Hepatic stellate cell (primary cell): ENCODE results near the gene KLHDC4.
"Not testable (repeated sequence)": the region's sequence is repeated elsewhere in the genome, so short reads cannot be mapped to it uniquely, and the experiment has no call there.

Experiments
- DNase-seq: peaks from one replicate; pipeline ENCODE4 v3.0.0; 2011; ENCODE audit warnings: low spot score

The KLHDC4 gene

DNA sequence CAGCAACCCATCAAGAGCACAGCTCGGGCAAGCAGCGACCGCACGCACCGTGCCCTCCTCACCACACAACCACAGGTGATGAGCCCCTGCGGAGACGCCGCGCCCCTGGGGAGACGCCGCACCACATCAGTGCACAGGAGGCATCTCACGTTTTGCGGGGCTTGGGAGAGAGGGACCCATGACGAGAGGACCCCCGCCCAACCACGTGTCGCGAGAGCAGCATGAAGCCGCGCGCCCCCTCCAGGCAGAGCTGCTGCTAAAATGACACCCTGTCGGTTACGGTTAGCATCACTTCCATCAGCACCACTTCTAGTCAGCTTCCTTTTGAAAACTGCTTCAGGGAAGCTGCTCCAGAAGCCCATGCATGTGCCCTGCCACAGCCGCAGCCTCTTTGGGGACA, 45.3 kb downstream of the KLHDC4 start:
- DNase-seq: no peak

DNA sequence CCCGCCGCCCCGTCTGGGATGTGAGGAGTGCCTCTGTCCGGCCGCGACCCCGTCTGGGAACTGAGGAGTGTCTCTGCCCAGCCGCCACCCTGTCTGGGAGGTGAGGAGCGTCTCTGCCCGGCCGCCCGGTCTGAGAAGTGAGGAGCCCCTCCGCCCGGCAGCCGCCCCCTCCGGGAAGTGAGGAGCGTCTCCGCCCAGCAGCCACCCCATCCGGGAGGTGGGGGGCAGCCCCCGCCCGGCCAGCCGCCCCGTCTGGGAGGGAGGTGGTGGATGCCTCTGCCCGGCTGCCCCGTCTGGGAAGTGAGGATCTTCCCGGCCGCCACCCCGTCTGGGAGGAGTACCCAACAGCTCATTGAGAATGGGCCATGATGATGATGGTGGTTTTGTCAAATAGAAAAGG, 47.0 kb downstream of the KLHDC4 start:
- not testable (repeated sequence) for DNase-seq

GRCh38 chr16:87715658-87716057, 50.1 kb downstream of the KLHDC4 start:
- no peak for DNase-seq

- DNase-seq: no peak
Observed at GRCh38 chr16:87715231-87715630, 50.6 kb downstream of the KLHDC4 start.

- DNase-seq: no peak
Observed at GRCh38 chr16:87713451-87714229, 52.1 kb downstream of the KLHDC4 start.

- DNase-seq: no peak
Observed at GRCh38 chr16:87712184-87712762, 53.5 kb downstream of the KLHDC4 start.

- DNase-seq: no peak
Observed at GRCh38 chr16:87710887-87711286, 54.9 kb downstream of the KLHDC4 start.

DNA sequence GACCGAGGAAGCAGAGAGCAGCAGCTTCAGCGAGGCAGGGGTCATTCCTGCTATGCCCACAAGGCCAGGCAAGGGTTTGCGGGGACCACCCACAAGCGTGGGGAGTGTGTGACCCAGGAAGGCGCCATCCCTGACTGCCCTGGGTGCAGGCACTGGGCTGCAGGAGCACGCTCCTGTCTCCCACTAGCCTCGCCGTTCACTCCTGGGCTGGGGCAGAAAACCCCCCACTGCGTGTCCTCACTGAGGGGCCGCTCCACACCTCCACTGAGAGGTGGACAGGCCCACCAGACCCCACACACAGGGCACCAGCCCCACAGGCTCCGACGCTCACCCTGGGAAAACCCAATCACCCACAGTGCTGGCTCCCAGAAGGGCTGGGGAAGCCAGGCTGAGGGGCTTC, 56.1 kb downstream of the KLHDC4 start:
- no peak for DNase-seq

DNA sequence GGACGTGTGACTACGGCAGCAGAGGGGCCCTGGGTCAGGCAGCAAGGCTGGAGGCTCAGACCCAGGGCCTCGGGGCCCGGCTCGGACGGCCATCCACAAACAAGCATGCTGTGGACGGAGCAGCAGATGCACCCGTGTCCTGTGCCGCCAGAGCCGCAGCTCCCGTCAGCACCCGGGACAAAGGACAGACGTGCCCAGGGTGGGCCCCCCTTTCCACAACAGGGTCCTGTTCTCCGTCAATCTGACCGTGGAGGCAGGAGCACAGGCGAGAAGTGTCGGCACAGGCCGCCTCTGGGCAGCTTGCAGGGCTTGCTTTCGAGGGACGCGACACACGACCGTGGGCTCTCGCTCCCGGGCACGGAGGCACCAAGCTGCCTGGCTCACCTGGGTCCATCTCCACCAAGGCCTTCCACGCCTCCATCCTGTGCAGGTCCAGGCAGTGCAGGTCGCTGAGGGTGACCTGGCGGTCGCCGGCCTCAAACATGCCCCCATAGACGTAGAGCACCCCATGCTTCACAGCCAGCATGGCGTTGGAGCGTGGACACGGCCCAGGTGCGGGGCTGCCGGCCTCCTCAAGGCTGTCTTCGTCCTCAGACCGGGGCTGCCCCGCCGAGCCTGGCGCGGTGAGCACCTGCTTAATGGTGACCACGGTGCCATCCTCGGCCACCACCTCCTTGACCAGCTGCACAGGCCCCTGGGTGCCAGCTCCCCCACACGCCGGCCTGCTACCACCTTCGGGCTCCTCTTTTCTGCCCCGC, 56.7 kb downstream of the KLHDC4 start:
- no peak for DNase-seq

- no peak for DNase-seq
Observed at GRCh38 chr16:87707714-87708580, 57.8 kb downstream of the KLHDC4 start.

- no peak for DNase-seq
Observed at GRCh38 chr16:87707097-87707496, 58.7 kb downstream of the KLHDC4 start.

GRCh38 chr16:87706278-87707000, 59.3 kb downstream of the KLHDC4 start:
- no peak for DNase-seq

DNA sequence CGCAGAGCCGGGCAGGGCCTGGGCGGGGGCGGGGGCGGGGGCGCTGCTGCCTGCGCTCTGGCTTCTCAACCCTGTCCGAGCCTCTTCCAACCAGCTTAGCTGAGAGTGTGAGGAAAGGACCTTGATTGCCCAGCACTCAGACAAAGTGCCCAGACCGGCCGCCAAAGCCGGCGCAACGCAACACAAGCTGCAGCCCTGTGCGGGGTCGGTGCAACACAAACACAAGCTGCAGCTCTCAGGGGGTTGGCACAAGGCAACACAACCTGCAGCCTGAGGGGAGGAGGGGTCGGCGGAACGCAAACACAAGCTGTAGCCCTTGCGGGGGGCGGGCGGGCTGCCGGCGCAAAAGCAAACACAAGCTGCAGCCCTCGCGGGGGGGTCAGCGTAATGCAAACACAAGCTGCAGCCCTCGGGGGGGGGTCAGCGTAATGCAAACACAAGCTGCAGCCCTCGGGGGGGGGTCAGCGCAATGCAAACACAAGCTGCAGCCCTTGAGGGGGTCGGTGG, 60.0 kb downstream of the KLHDC4 start:
- DNase-seq: no peak

DNA sequence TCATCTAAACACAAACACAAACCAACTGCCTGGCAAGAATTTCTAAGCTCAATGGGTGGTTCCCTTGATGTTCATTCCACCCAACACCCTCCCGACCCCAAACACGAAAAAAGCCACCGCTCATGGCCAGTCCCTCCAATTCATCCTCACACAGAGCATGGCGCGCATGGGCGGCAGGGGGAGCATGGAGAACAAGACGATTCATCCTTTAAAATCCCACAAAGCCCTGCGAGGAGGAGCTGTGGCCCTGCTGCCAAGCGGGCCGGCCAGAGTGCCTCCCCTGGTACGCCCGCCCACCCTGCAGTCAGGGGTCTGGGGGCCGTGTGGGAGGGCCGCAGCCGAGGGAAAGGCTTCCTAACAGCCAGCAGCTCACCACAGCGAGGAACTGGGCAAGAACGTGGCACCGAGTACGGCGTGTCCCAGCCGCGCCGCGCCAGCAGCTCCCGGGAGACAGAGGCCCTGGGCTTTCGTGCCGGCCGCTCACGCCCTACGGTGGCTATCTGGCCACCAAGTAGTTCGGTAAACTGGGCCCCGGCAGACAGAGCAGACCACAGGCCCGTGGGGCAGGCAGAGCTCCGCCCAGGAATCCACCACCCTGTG, 60.9 kb downstream of the KLHDC4 start:
- DNase-seq: no peak

- no peak for DNase-seq
Observed at GRCh38 chr16:87703835-87704375, 61.9 kb downstream of the KLHDC4 start.

GRCh38 chr16:87703071-87703470, 62.7 kb downstream of the KLHDC4 start:
- no peak for DNase-seq

- DNase-seq: peak; percentile 82
Observed at GRCh38 chr16:87702325-87702811, 63.4 kb downstream of the KLHDC4 start.

- no peak for DNase-seq
Observed at GRCh38 chr16:87701505-87701921, 64.3 kb downstream of the KLHDC4 start.

GRCh38 chr16:87701078-87701460, 64.7 kb downstream of the KLHDC4 start:
- DNase-seq: no peak

- no peak for DNase-seq
Observed at GRCh38 chr16:87700406-87701077, 65.2 kb downstream of the KLHDC4 start.
